Osteocyte (in vitro differentiated cells): ENCODE data around the gene NCOA3. TPM values are rescaled to one million over a fixed set of nuclear protein-coding genes. Genes with fewer than 3 reads are reported as not detected.
"Not testable (repeated sequence)": the region's sequence is repeated elsewhere in the genome, so short reads cannot be mapped to it uniquely, and the experiment has no call there.

Source experiments
- DNase-seq: peaks from one replicate; pipeline ENCODE4 v3.0.0; 2021; ENCODE audit warnings: mixed read lengths; ENCODE audit not compliant: unreplicated experiment; ENCODE audit errors: extremely low spot score
- H3K27ac Mint-ChIP-seq: one replicate; pipeline ENCODE4 v1.8.0; 2021; ENCODE audit warnings: mild to moderate bottlenecking, mixed read lengths; ENCODE audit not compliant: unreplicated experiment
- H3K27me3 Mint-ChIP-seq: one replicate; pipeline ENCODE4 v1.8.0; 2021; ENCODE audit warnings: mixed read lengths; ENCODE audit not compliant: unreplicated experiment
- H3K36me3 Mint-ChIP-seq: one replicate; pipeline ENCODE4 v1.8.0; 2021; ENCODE audit warnings: mixed read lengths; ENCODE audit not compliant: unreplicated experiment
- H3K4me1 Mint-ChIP-seq: one replicate; pipeline ENCODE4 v1.8.0; 2021; ENCODE audit warnings: mixed read lengths; ENCODE audit not compliant: unreplicated experiment
- H3K4me3 Mint-ChIP-seq: one replicate; pipeline ENCODE4 v1.8.0; 2021; ENCODE audit warnings: mild to moderate bottlenecking, moderate library complexity, mixed read lengths; ENCODE audit not compliant: unreplicated experiment
- H3K9me3 Mint-ChIP-seq: one replicate; pipeline ENCODE4 v1.8.0; 2021; ENCODE audit warnings: mixed read lengths; ENCODE audit not compliant: unreplicated experiment
- total RNA-seq: library from RNA; stranded (reverse); gene quantifications from 2 replicates; pipeline ENCODE4 v1.2.1, GENCODE V29; 2021
- TF ChIP-seq, protein P1 (sequence below): fragments of 200-600 bp; sonication (generic); IDR thresholded peaks from 2 replicates; pipeline ENCODE4 v1.5.0; 2021; ENCODE audit warnings: antibody characterized with exemption, mild to moderate bottlenecking, moderate library complexity

Gene NCOA3
- total RNA-seq, 1 donor from 2014 or later = 75.9 TPM

- no peak overlapping the region for H3K27ac Mint-ChIP-seq
- no peak overlapping the region for H3K4me3 Mint-ChIP-seq
- H3K36me3 Mint-ChIP-seq = no peaks in the 10 kb centered on the region
- TF ChIP-seq, protein P1, sequence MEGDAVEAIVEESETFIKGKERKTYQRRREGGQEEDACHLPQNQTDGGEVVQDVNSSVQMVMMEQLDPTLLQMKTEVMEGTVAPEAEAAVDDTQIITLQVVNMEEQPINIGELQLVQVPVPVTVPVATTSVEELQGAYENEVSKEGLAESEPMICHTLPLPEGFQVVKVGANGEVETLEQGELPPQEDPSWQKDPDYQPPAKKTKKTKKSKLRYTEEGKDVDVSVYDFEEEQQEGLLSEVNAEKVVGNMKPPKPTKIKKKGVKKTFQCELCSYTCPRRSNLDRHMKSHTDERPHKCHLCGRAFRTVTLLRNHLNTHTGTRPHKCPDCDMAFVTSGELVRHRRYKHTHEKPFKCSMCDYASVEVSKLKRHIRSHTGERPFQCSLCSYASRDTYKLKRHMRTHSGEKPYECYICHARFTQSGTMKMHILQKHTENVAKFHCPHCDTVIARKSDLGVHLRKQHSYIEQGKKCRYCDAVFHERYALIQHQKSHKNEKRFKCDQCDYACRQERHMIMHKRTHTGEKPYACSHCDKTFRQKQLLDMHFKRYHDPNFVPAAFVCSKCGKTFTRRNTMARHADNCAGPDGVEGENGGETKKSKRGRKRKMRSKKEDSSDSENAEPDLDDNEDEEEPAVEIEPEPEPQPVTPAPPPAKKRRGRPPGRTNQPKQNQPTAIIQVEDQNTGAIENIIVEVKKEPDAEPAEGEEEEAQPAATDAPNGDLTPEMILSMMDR = no peak
- peaks cover 18% of the 10 kb centered on the region for H3K4me1 Mint-ChIP-seq
- H3K9me3 Mint-ChIP-seq = no peaks in the 10 kb centered on the region
- no peaks in the 10 kb centered on the region for H3K27me3 Mint-ChIP-seq
- DNase-seq = no peak
Measured at GRCh38 chr20:47499053-47499452, 2.6 kb upstream of the NCOA3 start.

DNA sequence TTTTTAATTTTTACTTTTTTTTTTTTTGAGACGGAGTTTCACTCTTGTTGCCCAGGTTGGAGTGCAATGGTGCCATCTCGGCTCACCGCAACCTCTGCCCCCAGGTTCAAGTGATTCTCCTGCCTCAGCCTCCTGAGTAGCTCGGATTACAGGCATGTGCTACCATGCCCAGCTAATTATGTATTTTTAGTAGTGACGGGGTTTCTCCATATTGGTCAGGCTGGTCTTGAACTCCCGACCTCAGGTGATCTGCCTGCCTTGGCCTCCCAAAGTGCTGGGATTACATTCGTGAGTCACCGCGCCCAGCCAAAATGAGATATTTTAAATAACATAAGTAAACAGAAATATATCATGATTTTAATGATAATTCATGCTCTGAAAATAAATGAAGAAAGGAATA is 1.6 kb upstream of the NCOA3 start:
- H3K4me3 Mint-ChIP-seq, DNase-seq, H3K27me3 Mint-ChIP-seq, H3K9me3 Mint-ChIP-seq, H3K36me3 Mint-ChIP-seq: not testable (repeated sequence)
- Mint-ChIP-seq H3K4me1 (peaks cover 22% of the 10 kb centered on the region), H3K27ac (peak overlapping the region; percentile 98)

GRCh38 chr20:47500554-47500953 is 1.1 kb upstream of the NCOA3 start:
- Mint-ChIP-seq H3K36me3 (no peaks in the 10 kb centered on the region), H3K27ac (peak overlapping the region; percentile 98), H3K27me3 (no peaks in the 10 kb centered on the region), H3K9me3 (no peaks in the 10 kb centered on the region), H3K4me1 (peaks cover 26% of the 10 kb centered on the region), H3K4me3 (no peak overlapping the region)
- TF ChIP-seq, protein P1 = no peak
- no peak for DNase-seq

DNA sequence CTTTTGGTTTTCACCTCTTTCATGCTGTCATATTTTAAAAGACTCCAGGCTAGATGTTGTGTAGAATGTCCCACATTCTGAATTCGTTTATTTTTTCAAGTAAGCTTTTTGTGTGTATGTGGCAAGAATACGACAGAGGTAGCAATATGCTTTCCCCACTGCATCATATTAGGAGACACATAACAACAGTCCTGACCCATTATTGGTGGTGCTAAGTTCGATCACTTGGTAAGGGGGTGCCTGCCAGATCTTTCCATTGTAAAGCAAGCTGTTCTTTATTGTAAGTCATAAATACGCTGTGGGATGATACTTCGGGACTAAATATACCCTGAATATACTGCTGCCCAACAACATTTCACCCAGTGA is 588 bp upstream of the NCOA3 start:
- DNase-seq = no peak
- no peaks in the 10 kb centered on the region for H3K36me3 Mint-ChIP-seq
- H3K4me3 Mint-ChIP-seq = peak overlapping the region; percentile 99
- TF ChIP-seq, protein P1 = no peak
- H3K27ac Mint-ChIP-seq = peak overlapping the region; percentile 98
- H3K9me3 Mint-ChIP-seq = no peaks in the 10 kb centered on the region
- peaks cover 28% of the 10 kb centered on the region for H3K4me1 Mint-ChIP-seq
- H3K27me3 Mint-ChIP-seq = no peaks in the 10 kb centered on the region

GRCh38 chr20:47502271-47503239 is 868 bp downstream of the NCOA3 start:
- Mint-ChIP-seq H3K27ac (peak overlapping the region; percentile 90), H3K4me1 (peaks cover 43% of the 10 kb centered on the region), H3K36me3 (no peaks in the 10 kb centered on the region), H3K4me3 (peak overlapping the region; percentile 99), H3K27me3 (no peaks in the 10 kb centered on the region), H3K9me3 (no peaks in the 10 kb centered on the region)
- DNase-seq = no peak
- TF ChIP-seq, protein P1 = no peak
